Measurements from ENCODE around the gene PPIF. TPM values are rescaled to one million over a fixed set of nuclear protein-coding genes. Genes with fewer than 3 reads are reported as not detected.

PPIF gene
- total RNA-seq, 1 donor from 2014 or later, result 27.1 TPM

- Histone ChIP-seq H3K9me3 (ENCODE audit: low read depth) (no peaks in the 10 kb centered on the region), H2AFZ (replicated peaks) (no peak overlapping the region), H3K9ac (no peak overlapping the region), H3K79me2 (ENCODE audit: low read depth) (no peaks in the 10 kb centered on the region), H3K4me3 (no peak overlapping the region), H3K36me3 (no peaks in the 10 kb centered on the region), H3F3A (ENCODE audit: low read depth) (peaks cover 11% of the 10 kb centered on the region), H3K4me2 (no peak overlapping the region), H4K20me1 (ENCODE audit: low read depth) (peaks cover 8% of the 10 kb centered on the region), H3K27me3 (no peaks in the 10 kb centered on the region), H3K4me1 (peaks cover 21% of the 10 kb centered on the region), H3K27ac (no peak overlapping the region)
- Mint-ChIP-seq H3K36me3 (peaks cover 15% of the 10 kb centered on the region), H3K4me3 (no peak overlapping the region), H3K27ac (no peak overlapping the region), H3K9me3 (no peaks in the 10 kb centered on the region), H3K27me3 (ENCODE audit: insufficient read depth, low read depth) (peaks cover 21% of the 10 kb centered on the region), H3K4me1 (peaks cover 25% of the 10 kb centered on the region)
- TF ChIP-seq CTCF (IDR thresholded peaks at IDR 0.05) (no peak), EZH2phosphoT487 (IDR thresholded peaks at IDR 0.05) (no peak), EZH2 (IDR thresholded peaks at IDR 0.05) (no peak)
- no peak for DNase-seq (ENCODE audit: low spot score)
Measured at GRCh38 chr10:79318369-79318768, 28.9 kb upstream of the PPIF start.

- no peak for TF ChIP-seq EZH2phosphoT487 (IDR thresholded peaks at IDR 0.05)
- no peak for TF ChIP-seq EZH2 (IDR thresholded peaks at IDR 0.05)
- TF ChIP-seq CTCF (IDR thresholded peaks at IDR 0.05), result no peak
- Mint-ChIP-seq H3K4me1 (peaks cover 25% of the 10 kb centered on the region), H3K36me3 (peaks cover 10% of the 10 kb centered on the region), H3K27ac (no peak overlapping the region), H3K27me3 (ENCODE audit: insufficient read depth, low read depth) (peaks cover 14% of the 10 kb centered on the region), H3K4me3 (no peak overlapping the region), H3K9me3 (no peaks in the 10 kb centered on the region)
- Histone ChIP-seq H3F3A (ENCODE audit: low read depth) (peaks cover 11% of the 10 kb centered on the region), H3K4me1 (peaks cover 21% of the 10 kb centered on the region), H3K36me3 (no peaks in the 10 kb centered on the region), H3K9me3 (ENCODE audit: low read depth) (no peaks in the 10 kb centered on the region), H3K79me2 (ENCODE audit: low read depth) (no peaks in the 10 kb centered on the region), H2AFZ (replicated peaks) (no peak overlapping the region), H3K4me3 (no peak overlapping the region), H4K20me1 (ENCODE audit: low read depth) (peaks cover 8% of the 10 kb centered on the region), H3K9ac (no peak overlapping the region), H3K4me2 (no peak overlapping the region), H3K27ac (no peak overlapping the region), H3K27me3 (no peaks in the 10 kb centered on the region)
- DNase-seq (ENCODE audit: low spot score), result no peak
Measured at GRCh38 chr10:79319115-79319771, 28.0 kb upstream of the PPIF start.

- Histone ChIP-seq H3K36me3 (no peaks in the 10 kb centered on the region), H3K9ac (no peak overlapping the region), H3K27ac (no peak overlapping the region), H3K4me1 (peaks cover 21% of the 10 kb centered on the region), H3F3A (ENCODE audit: low read depth) (peaks cover 5% of the 10 kb centered on the region), H4K20me1 (ENCODE audit: low read depth) (peaks cover 8% of the 10 kb centered on the region), H3K9me3 (ENCODE audit: low read depth) (no peaks in the 10 kb centered on the region), H2AFZ (replicated peaks) (no peak overlapping the region), H3K27me3 (no peaks in the 10 kb centered on the region), H3K79me2 (ENCODE audit: low read depth) (no peaks in the 10 kb centered on the region), H3K4me2 (no peak overlapping the region), H3K4me3 (no peak overlapping the region)
- no peak overlapping the region for H3K4me3 Mint-ChIP-seq
- H3K36me3 Mint-ChIP-seq, result peaks cover 7% of the 10 kb centered on the region
- DNase-seq (ENCODE audit: low spot score), result no peak
- peaks cover 13% of the 10 kb centered on the region for H3K27me3 Mint-ChIP-seq (ENCODE audit: insufficient read depth, low read depth)
- TF ChIP-seq EZH2phosphoT487 (IDR thresholded peaks at IDR 0.05) (no peak), CTCF (IDR thresholded peaks at IDR 0.05) (no peak), EZH2 (IDR thresholded peaks at IDR 0.05) (no peak)
- no peak overlapping the region for H3K27ac Mint-ChIP-seq
- peaks cover 25% of the 10 kb centered on the region for H3K4me1 Mint-ChIP-seq
- H3K9me3 Mint-ChIP-seq, result no peaks in the 10 kb centered on the region
Measured at GRCh38 chr10:79320316-79320715, 27.0 kb upstream of the PPIF start.

All from neural progenitor cell (in vitro differentiated cells).